ENCODE data around the gene JPH2. TPM values are rescaled to one million over a fixed set of nuclear protein-coding genes. Genes with fewer than 3 reads are reported as not detected.

The JPH2 gene
- total RNA-seq, 1 donor, result under 0.01 TPM

- H3K4me3 ChIP-seq (ENCODE audit: low read depth, low read length), result no peak overlapping the region
- DNase-seq (ENCODE audit: low read depth), result no peak
- TF ChIP-seq CTCF (IDR thresholded peaks at IDR 0.05; ENCODE audit: insufficient read depth, low read length), result no peak
These were observed 107.7 kb downstream of the JPH2 start for GRCh38 chr20:44079291-44079690.

DNA sequence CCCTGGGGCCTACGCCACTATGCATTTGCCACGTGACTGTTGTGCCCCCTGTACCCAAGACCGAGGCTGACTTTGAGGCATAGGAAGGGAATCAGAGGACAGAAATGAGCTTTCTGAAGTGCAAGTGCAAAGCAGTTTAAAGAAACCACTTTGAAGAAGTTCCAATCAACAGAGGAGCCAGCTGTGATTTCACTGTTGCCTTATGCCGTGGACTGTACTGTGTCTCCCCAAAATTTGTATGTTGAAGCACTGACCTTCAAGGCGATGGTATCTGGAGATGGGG is 111.1 kb downstream of the JPH2 start:
- no peak for DNase-seq (ENCODE audit: low read depth)
- TF ChIP-seq CTCF (IDR thresholded peaks at IDR 0.05; ENCODE audit: insufficient read depth, low read length), result no peak
- no peak overlapping the region for H3K4me3 ChIP-seq (ENCODE audit: low read depth, low read length)

- TF ChIP-seq CTCF (IDR thresholded peaks at IDR 0.05; ENCODE audit: insufficient read depth, low read length), result no peak
- no peak overlapping the region for H3K4me3 ChIP-seq (ENCODE audit: low read depth, low read length)
- DNase-seq (ENCODE audit: low read depth), result no peak
These were observed 111.6 kb downstream of the JPH2 start for GRCh38 chr20:44075191-44075949.

DNA sequence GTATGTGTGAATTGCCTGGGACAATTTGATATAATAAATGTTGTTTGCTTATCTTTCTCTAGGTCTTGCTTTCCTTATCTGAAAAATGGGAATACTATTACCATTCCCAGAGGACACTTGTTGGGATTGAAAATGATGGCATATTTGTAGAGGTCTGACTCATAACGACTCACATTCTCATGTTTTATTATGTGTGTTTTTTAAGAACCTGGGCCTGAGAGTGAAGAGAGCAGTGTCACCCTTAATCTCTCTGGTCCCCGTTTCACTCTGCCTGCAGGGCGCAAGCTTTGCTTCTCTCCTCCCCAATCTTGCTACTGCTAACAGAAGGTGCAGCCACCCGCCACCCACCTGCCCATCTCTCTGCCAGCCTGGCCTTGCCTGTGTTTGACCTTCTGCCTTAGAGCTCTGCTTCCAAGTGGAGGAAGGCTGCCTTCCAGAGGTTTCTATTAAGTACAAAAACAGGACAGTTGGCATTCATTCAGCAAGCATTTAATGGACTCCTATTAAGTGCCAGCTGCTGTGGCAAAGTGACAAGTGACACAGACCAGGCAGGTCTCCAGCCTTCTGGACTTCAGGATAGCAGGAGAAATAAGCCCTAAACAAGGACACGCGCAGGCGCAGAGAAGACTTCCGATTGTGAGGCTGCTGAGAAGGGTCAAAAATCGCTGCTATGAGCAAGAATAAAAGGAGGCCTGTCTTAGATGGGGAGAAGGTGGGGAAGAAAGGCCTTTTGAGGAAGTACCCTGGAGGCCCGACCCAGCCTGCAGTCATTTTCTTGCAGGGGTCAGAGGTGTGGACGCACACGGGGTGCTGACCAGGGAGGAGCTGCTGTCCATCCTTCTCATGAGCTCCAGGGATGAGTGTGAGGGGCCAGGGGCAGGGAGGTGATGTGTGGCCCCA is 112.5 kb downstream of the JPH2 start:
- peak; percentile 66 for DNase-seq (ENCODE audit: low read depth)
- H3K4me3 ChIP-seq (ENCODE audit: low read depth, low read length), result no peak overlapping the region
- TF ChIP-seq CTCF (IDR thresholded peaks at IDR 0.05; ENCODE audit: insufficient read depth, low read length), result no peak

- DNase-seq (ENCODE audit: low read depth), result no peak
- TF ChIP-seq CTCF (IDR thresholded peaks at IDR 0.05; ENCODE audit: insufficient read depth, low read length), result no peak
- H3K4me3 ChIP-seq (ENCODE audit: low read depth, low read length), result no peak overlapping the region
These were observed 113.3 kb downstream of the JPH2 start for GRCh38 chr20:44073675-44074071.

DNA sequence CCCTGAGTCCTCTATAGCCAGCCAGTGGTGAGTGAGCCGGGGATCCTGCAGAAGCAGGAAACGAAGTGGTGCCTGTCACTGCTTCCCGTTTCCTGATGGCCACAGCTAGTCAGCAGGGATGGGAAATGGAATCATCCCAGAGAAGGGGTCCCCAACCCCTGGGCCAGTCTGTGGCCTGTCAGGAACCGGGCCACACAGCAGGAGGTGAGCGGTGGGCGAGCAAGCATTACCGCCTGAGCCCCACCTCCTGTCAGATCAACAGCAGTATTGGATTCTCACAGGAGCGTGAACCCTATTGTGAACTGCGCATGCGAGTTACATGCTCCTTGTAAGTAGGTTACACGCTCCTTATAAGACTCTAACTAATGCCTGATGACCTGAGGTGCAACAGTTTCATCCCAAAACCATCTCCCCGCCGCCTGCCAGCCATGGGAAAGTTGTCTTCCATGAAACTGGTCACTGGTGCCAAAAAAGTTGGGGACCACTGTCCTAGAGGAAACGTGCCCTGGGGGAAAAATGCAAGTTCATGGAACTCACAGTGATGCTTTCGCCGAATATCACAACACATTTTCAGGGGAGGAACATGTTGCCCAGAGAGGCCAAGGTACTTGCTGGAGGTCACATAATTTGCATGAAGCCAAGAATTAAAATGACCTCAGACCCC is 113.8 kb downstream of the JPH2 start:
- no peak for TF ChIP-seq CTCF (IDR thresholded peaks at IDR 0.05; ENCODE audit: insufficient read depth, low read length)
- no peak for DNase-seq (ENCODE audit: low read depth)
- H3K4me3 ChIP-seq (ENCODE audit: low read depth, low read length), result no peak overlapping the region

Data from fibroblast of the aortic adventitia (primary cell).